Measurements from ENCODE around the gene EYS. TPM values are rescaled to one million over a fixed set of nuclear protein-coding genes. Genes with fewer than 3 reads are reported as not detected.
"Not testable (repeated sequence)": the region's sequence is repeated elsewhere in the genome, so short reads cannot be mapped to it uniquely, and the experiment has no call there.

The EYS gene
- total and polyA plus RNA-seq, 4 donors: 0.08 to 0.63 (median 0.36) TPM

- Histone ChIP-seq H3K4me1 (ENCODE audit: control insufficient read depth in 4 of 4, insufficient read depth in 4 of 4, low read length in 3 of 4) (peaks cover 0 to 18% (median 5%) of the 10 kb centered on the region in 4 donors), H3K4me3 (ENCODE audit: low read depth in 1 of 3, low read length in 3 of 3) (no peak overlapping the region), H3K27me3 (ENCODE audit: control insufficient read depth in 4 of 4, insufficient read depth in 4 of 4, low read length in 3 of 4) (no peaks in the 10 kb centered on the region), H3K36me3 (ENCODE audit: control insufficient read depth in 4 of 4, insufficient read depth in 3 of 4, low read depth in 1 of 4, low read length in 3 of 4) (no peaks in the 10 kb centered on the region), H3K27ac (ENCODE audit: low read depth in 1 of 2, low read length in 2 of 2) (no peak overlapping the region), H3K9me3 (ENCODE audit: control insufficient read depth in 4 of 4, low read length in 3 of 4) (no peaks in the 10 kb centered on the region), H3K9ac (ENCODE audit: low read depth in 1 of 2, low read length in 2 of 2) (no peak overlapping the region)
- WGBS: 8% methylated on average over 1 of the region's 1 CpG
- TF ChIP-seq HNF4A (conservative IDR thresholded peaks at IDR 0.05): peak; percentile 12 to 35
- TF ChIP-seq, protein P1, sequence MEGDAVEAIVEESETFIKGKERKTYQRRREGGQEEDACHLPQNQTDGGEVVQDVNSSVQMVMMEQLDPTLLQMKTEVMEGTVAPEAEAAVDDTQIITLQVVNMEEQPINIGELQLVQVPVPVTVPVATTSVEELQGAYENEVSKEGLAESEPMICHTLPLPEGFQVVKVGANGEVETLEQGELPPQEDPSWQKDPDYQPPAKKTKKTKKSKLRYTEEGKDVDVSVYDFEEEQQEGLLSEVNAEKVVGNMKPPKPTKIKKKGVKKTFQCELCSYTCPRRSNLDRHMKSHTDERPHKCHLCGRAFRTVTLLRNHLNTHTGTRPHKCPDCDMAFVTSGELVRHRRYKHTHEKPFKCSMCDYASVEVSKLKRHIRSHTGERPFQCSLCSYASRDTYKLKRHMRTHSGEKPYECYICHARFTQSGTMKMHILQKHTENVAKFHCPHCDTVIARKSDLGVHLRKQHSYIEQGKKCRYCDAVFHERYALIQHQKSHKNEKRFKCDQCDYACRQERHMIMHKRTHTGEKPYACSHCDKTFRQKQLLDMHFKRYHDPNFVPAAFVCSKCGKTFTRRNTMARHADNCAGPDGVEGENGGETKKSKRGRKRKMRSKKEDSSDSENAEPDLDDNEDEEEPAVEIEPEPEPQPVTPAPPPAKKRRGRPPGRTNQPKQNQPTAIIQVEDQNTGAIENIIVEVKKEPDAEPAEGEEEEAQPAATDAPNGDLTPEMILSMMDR (IDR thresholded peaks at IDR 0.05; ENCODE audit: low read depth, low read length, missing input control): no peak
- DNase-seq (ENCODE audit: low spot score): no peak
These were observed 1967.8 kb downstream of the EYS start for GRCh38 chr6:63739094-63739687.

DNA sequence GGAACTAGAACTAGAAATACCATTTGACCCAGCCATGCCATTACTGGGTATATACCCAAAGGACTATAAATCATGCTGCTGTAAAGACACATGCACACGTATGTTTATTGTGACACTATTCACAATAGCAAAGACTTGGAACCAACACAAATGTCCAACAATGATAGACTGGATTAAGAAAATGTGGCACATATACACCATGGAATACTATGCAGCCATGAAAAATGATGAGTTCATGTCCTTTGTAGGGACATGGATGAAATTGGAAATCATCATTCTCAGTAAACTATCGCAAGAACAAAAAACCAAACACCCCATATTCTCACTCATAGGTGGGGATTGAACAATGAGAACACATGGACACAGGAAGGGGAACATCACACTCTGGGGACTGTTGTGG lies 1968.8 kb downstream of the EYS start:
- not testable (repeated sequence) for DNase-seq (ENCODE audit: low spot score); H3K9me3 ChIP-seq (ENCODE audit: control insufficient read depth in 4 of 4, low read length in 3 of 4); H3K27ac ChIP-seq (ENCODE audit: low read depth in 1 of 2, low read length in 2 of 2); H3K36me3 ChIP-seq (ENCODE audit: control insufficient read depth in 4 of 4, insufficient read depth in 3 of 4, low read depth in 1 of 4, low read length in 3 of 4); H3K9ac ChIP-seq (ENCODE audit: low read depth in 1 of 2, low read length in 2 of 2); H3K4me3 ChIP-seq (ENCODE audit: low read depth in 1 of 3, low read length in 3 of 3); H3K27me3 ChIP-seq (ENCODE audit: control insufficient read depth in 4 of 4, insufficient read depth in 4 of 4, low read length in 3 of 4); H3K4me1 ChIP-seq (ENCODE audit: control insufficient read depth in 4 of 4, insufficient read depth in 4 of 4, low read length in 3 of 4)
- WGBS: 100% methylated on average over 2 of the region's 2 CpGs

- Histone ChIP-seq H3K4me3 (ENCODE audit: low read depth in 1 of 3, low read length in 3 of 3) (no peak overlapping the region), H3K9me3 (ENCODE audit: control insufficient read depth in 4 of 4, low read length in 3 of 4) (no peaks in the 10 kb centered on the region), H3K36me3 (ENCODE audit: control insufficient read depth in 4 of 4, insufficient read depth in 3 of 4, low read depth in 1 of 4, low read length in 3 of 4) (no peaks in the 10 kb centered on the region), H3K9ac (ENCODE audit: low read depth in 1 of 2, low read length in 2 of 2) (no peak overlapping the region), H3K27me3 (ENCODE audit: control insufficient read depth in 4 of 4, insufficient read depth in 4 of 4, low read length in 3 of 4) (no peaks in the 10 kb centered on the region), H3K4me1 (ENCODE audit: control insufficient read depth in 4 of 4, insufficient read depth in 4 of 4, low read length in 3 of 4) (peaks cover 0 to 8% (median 4%) of the 10 kb centered on the region in 4 donors), H3K27ac (ENCODE audit: low read depth in 1 of 2, low read length in 2 of 2) (no peak overlapping the region)
- no peak for DNase-seq (ENCODE audit: low spot score)
- 85% methylated on average over 3 of the region's 3 CpGs for WGBS
- no peak for TF ChIP-seq GABPA (IDR thresholded peaks at IDR 0.05 in 1 of 2, conservative IDR thresholded peaks at IDR 0.05 in 1 of 2)
- no peak for TF ChIP-seq REST (IDR thresholded peaks at IDR 0.05)
- TF ChIP-seq HNF4G (IDR thresholded peaks at IDR 0.05): no peak
- TF ChIP-seq RAD21 (IDR thresholded peaks at IDR 0.05): no peak
- no peak for TF ChIP-seq HNF4A (conservative IDR thresholded peaks at IDR 0.05)
- no peak for TF ChIP-seq FOXA1 (IDR thresholded peaks at IDR 0.05)
- TF ChIP-seq EGR1 (IDR thresholded peaks at IDR 0.05; ENCODE audit: low read depth in 2 of 2): no peak
- no peak for TF ChIP-seq SP1 (IDR thresholded peaks at IDR 0.05)
These were observed 1972.1 kb downstream of the EYS start for GRCh38 chr6:63734923-63735322.
